Body of pancreas (tissue), 4 donors: Measurements from ENCODE around the gene OR7G1.

Experiments
- CTCF ChIP-seq, 7 experiments: fragments of 450-650 bp in 4 of 7; fragments of 200-600 bp in 3 of 7; sonication (generic) in 3 of 7; IDR thresholded peaks; one replicate each; pipeline ENCODE4 v1.5.1; 2016 to 2019; ENCODE audit warnings: antibody characterized with exemption in 7 of 7
- POLR2A ChIP-seq, 3 donors: fragments of 450-650 bp; IDR thresholded peaks; one replicate each; pipeline ENCODE4 v1.6.1; 2016; ENCODE audit warnings: antibody characterized with exemption in 3 of 3, mild to moderate bottlenecking in 2 of 3

DNA sequence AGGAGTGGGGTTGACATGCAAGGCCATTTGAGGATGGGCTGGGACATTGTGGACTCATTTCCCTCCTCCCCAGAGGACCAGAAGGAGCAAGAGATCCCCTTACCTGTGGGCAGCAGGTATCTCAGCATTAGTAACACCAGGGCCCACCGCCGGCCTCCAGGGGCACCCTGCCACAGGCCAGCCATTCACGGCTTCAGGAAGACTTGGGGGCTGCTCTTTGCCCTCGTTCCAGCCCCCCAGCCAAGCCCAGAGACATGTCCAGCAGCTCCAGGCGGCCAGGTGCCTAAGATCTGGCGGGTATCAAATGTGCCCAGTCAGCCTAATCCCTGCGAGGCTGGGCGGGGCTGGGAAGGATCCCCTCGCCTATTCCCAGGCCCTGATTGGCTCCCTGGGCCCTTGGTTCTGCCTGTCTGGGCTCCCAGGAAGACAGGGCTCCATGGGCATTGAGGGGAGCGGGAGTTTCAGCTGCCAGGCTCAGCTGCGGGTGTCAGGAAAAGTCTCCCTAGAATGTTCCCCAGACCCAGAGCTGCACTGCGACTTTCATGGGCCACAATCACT, 50.0 kb downstream of the OR7G1 start:
- TF ChIP-seq CTCF (IDR thresholded peaks at IDR 0.05), result no peak
- TF ChIP-seq POLR2A (IDR thresholded peaks at IDR 0.05), result no peak
